Activated CD4-positive, alpha-beta memory T cell treated with anti-CD3 and anti-CD28 coated beads for 36 hours (primary cell): ENCODE results near the gene PLIN4. TPM values are rescaled to one million over a fixed set of nuclear protein-coding genes. Genes with fewer than 3 reads are reported as not detected.

Experiments
- CTCF ChIA-PET: fragments of 350-600 bp; sonication (Branson Sonifier 250); formaldehyde crosslinking; loops from one replicate; lab custom pipeline; 2021; ENCODE audit warnings: antibody characterized with exemption, inconsistent platforms; lab: Charles Lee
- POLR2A ChIA-PET: fragments of 350-600 bp; sonication (Branson Sonifier 250); formaldehyde crosslinking; loops from one replicate; lab custom pipeline; 2021; ENCODE audit warnings: antibody characterized with exemption; lab: Charles Lee
- DNase-seq: peaks from one replicate; pipeline ENCODE4 v3.0.0-alpha.2; 2020
- H3K27ac Mint-ChIP-seq: one replicate; pipeline ENCODE4 v1.8.0; 2021; ENCODE audit warnings: mixed read lengths
- H3K27me3 Mint-ChIP-seq: one replicate; pipeline ENCODE4 v1.8.0; 2021; ENCODE audit warnings: mixed read lengths
- H3K36me3 Mint-ChIP-seq: one replicate; pipeline ENCODE4 v1.8.0; 2021; ENCODE audit warnings: mixed read lengths
- H3K4me1 Mint-ChIP-seq: one replicate; pipeline ENCODE4 v1.8.0; 2021; ENCODE audit warnings: low read depth, mixed read lengths
- H3K4me3 Mint-ChIP-seq: one replicate; pipeline ENCODE4 v1.8.0; 2021; ENCODE audit warnings: mild to moderate bottlenecking, mixed read lengths
- H3K9me3 Mint-ChIP-seq: one replicate; pipeline ENCODE4 v1.8.0; 2021; ENCODE audit warnings: mixed read lengths
- intact Hi-C: fragments of 100-400 bp; cut with micrococcal nuclease; formaldehyde crosslinking; loops from one replicate; pipeline ENCODE4 v1.15.1; 2023
- total RNA-seq, 2 experiments: library from RNA; stranded (reverse); gene quantifications; one replicate each; pipeline ENCODE4 v1.2.3, GENCODE V29; 2021

PLIN4 gene
- total RNA-seq, 2 experiments from 2014 or later: 0.02 TPM; not detected in 1

GRCh38 chr19:4555657-4556561, 37.6 kb upstream of the PLIN4 start:
- Mint-ChIP-seq H3K36me3 (no peaks in the 10 kb centered on the region), H3K9me3 (no peaks in the 10 kb centered on the region), H3K27ac (no peak overlapping the region), H3K4me1 (no peaks in the 10 kb centered on the region), H3K4me3 (no peak overlapping the region), H3K27me3 (peaks cover 4% of the 10 kb centered on the region)
- DNase-seq: peak; percentile 11
- ChIA-PET CTCF (interaction anchor here (1.3 to 1.9 kb wide), 4 partner anchors 11 to 80 kb away, joined by 4 to 8 read pairs (median 6); no protein-coding TSS in a partner anchor), POLR2A (no interaction called here)
- intact Hi-C loops: no loop called here

DNA sequence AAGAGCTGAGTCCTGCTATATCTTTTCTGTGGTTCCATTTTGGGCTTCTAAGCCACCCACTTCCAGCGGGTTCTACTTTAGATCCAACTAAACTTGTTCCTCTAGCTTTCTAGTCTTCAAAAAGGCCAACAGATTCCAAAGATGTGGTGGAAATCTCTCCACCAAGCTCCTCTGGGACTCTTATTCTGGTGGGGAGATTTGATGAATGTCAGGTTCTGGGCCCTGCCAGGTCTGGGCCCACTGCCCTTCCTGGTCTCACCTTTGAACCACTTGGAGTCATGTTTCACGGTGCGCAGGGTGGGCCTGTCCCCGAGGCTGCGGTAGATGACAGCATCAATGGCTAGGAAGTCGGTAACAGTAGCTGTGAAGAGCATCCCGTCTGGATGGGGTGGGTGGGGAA, 36.4 kb upstream of the PLIN4 start:
- no peaks in the 10 kb centered on the region for H3K36me3 Mint-ChIP-seq
- no peaks in the 10 kb centered on the region for H3K4me1 Mint-ChIP-seq
- intact Hi-C loops: no loop called here
- H3K27me3 Mint-ChIP-seq: peaks cover 4% of the 10 kb centered on the region
- H3K27ac Mint-ChIP-seq: no peak overlapping the region
- ChIA-PET CTCF (interaction anchor here (1.2 to 1.5 kb wide), 2 partner anchors 13 to 81 kb away, joined by 4 to 7 read pairs; no protein-coding TSS in a partner anchor), POLR2A (no interaction called here)
- H3K9me3 Mint-ChIP-seq: no peaks in the 10 kb centered on the region
- no peak overlapping the region for H3K4me3 Mint-ChIP-seq
- DNase-seq: no peak

DNA sequence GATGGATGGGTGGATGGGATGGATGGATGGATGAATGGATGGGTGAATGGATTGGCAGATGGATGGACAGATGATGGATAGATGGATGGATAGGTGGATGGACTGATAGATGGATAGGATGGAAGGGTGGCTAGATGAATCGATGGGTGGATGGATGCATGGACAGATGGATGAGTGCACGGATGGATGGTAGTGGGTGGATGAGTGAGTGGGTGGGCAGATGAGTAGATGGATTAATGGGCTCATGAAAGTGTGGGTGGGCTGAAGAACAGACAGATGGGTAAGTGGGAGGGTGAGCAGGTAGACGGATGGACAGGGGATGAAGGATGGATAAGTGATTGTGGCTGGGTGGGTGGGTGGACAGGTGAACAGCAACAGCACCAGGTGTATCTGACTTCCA, 35.5 kb upstream of the PLIN4 start:
- H3K4me3 Mint-ChIP-seq: no peak overlapping the region
- no peaks in the 10 kb centered on the region for H3K36me3 Mint-ChIP-seq
- ChIA-PET POLR2A (no interaction called here), CTCF (no interaction called here)
- H3K4me1 Mint-ChIP-seq: no peaks in the 10 kb centered on the region
- H3K27me3 Mint-ChIP-seq: peaks cover 6% of the 10 kb centered on the region
- no peak for DNase-seq
- H3K27ac Mint-ChIP-seq: no peak overlapping the region
- H3K9me3 Mint-ChIP-seq: no peaks in the 10 kb centered on the region
- intact Hi-C loops: no loop called here

DNA sequence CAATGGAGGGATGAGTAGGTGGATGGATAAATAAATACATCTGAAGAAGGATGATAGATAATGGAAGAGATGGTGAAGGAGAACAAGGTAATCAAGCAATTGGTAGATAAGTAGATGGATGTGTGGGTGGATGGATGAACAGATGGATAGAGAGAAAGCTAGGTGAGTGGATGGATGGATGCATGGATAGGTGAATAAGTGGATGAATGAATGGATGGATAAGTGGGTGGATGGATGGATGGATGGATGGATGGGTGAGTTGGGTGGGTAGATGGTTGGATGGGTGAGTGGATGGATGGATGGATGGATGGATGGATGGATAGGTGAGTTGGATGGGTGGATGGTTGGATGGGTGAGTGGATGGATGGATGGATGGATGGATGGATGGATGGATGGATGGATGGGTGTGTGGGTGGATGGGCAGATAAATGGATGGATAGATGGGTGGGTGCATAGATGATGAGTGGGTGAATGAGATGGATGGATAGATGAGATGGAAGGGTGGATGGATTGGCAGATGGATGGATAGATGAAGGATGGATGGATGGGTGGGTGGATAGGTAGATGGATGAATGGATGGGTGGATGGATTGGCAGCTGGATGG, 34.9 kb upstream of the PLIN4 start:
- intact Hi-C loops: no loop called here
- ChIA-PET CTCF (no interaction called here), POLR2A (no interaction called here)
- no peak for DNase-seq
- Mint-ChIP-seq H3K27me3 (peaks cover 6% of the 10 kb centered on the region), H3K4me1 (no peaks in the 10 kb centered on the region), H3K4me3 (no peak overlapping the region), H3K36me3 (no peaks in the 10 kb centered on the region), H3K9me3 (no peaks in the 10 kb centered on the region), H3K27ac (no peak overlapping the region)

DNA sequence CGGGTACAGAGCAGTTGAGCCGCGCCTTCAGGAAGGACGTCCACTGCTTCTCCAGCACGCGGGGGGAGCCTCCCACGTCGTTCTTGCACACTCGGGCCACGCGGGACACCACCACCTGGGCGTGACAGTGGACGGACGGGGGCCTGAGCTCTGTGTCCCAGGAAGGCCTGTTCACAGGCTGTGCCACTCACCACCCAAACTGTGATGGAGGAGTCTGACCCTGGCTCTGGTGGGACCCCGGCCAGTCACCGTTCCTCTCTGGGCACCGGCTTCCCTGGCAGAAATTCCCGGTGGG, 34.2 kb upstream of the PLIN4 start:
- Mint-ChIP-seq H3K9me3 (no peaks in the 10 kb centered on the region), H3K4me1 (no peaks in the 10 kb centered on the region), H3K36me3 (no peaks in the 10 kb centered on the region), H3K4me3 (no peak overlapping the region), H3K27me3 (peaks cover 6% of the 10 kb centered on the region), H3K27ac (no peak overlapping the region)
- DNase-seq: no peak
- CTCF ChIA-PET: no interaction called here
- POLR2A ChIA-PET: no interaction called here
- intact Hi-C loops: no loop called here

- H3K36me3 Mint-ChIP-seq: no peaks in the 10 kb centered on the region
- no peak for DNase-seq
- peaks cover 6% of the 10 kb centered on the region for H3K27me3 Mint-ChIP-seq
- H3K4me3 Mint-ChIP-seq: no peak overlapping the region
- H3K4me1 Mint-ChIP-seq: no peaks in the 10 kb centered on the region
- H3K9me3 Mint-ChIP-seq: no peaks in the 10 kb centered on the region
- POLR2A ChIA-PET: no interaction called here
- intact Hi-C loops: no loop called here
- CTCF ChIA-PET: no interaction called here
- no peak overlapping the region for H3K27ac Mint-ChIP-seq
Observed at GRCh38 chr19:4550479-4551050, 32.3 kb upstream of the PLIN4 start.

DNA sequence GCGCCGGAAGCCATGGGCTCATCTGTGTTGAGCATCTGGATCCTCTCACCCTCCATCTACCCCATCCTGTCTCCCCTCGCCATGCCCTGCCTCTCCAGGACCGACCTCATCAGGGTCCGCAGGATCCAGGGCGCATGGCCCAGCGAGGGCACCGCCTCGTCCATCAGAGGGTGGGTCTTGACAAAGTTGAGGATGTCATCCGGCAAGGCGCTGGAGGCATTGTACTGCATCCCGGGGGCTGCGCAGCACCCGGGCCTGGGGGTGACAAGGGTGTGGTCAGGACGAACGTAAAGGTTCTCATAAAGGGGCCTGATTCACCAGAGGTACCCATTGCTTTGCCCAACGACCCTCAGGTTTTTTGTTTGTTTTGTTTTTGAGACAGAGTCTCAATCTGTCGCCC, 31.7 kb upstream of the PLIN4 start:
- POLR2A ChIA-PET: no interaction called here
- H3K9me3 Mint-ChIP-seq: no peaks in the 10 kb centered on the region
- peaks cover 6% of the 10 kb centered on the region for H3K27me3 Mint-ChIP-seq
- intact Hi-C loops: no loop called here
- H3K4me1 Mint-ChIP-seq: no peaks in the 10 kb centered on the region
- no peaks in the 10 kb centered on the region for H3K36me3 Mint-ChIP-seq
- DNase-seq: no peak
- CTCF ChIA-PET: no interaction called here
- no peak overlapping the region for H3K27ac Mint-ChIP-seq
- no peak overlapping the region for H3K4me3 Mint-ChIP-seq

- intact Hi-C loops: no loop called here
- Mint-ChIP-seq H3K36me3 (no peaks in the 10 kb centered on the region), H3K4me3 (no peak overlapping the region), H3K4me1 (no peaks in the 10 kb centered on the region), H3K27me3 (peaks cover 6% of the 10 kb centered on the region), H3K9me3 (no peaks in the 10 kb centered on the region), H3K27ac (no peak overlapping the region)
- no peak for DNase-seq
- CTCF ChIA-PET: interaction anchor here (0.6 kb wide), 2 partner anchors 18 to 25 kb away, joined by 3 read pairs; no protein-coding TSS in a partner anchor
- POLR2A ChIA-PET: no interaction called here
Observed at GRCh38 chr19:4548238-4548584, 29.9 kb upstream of the PLIN4 start.

DNA sequence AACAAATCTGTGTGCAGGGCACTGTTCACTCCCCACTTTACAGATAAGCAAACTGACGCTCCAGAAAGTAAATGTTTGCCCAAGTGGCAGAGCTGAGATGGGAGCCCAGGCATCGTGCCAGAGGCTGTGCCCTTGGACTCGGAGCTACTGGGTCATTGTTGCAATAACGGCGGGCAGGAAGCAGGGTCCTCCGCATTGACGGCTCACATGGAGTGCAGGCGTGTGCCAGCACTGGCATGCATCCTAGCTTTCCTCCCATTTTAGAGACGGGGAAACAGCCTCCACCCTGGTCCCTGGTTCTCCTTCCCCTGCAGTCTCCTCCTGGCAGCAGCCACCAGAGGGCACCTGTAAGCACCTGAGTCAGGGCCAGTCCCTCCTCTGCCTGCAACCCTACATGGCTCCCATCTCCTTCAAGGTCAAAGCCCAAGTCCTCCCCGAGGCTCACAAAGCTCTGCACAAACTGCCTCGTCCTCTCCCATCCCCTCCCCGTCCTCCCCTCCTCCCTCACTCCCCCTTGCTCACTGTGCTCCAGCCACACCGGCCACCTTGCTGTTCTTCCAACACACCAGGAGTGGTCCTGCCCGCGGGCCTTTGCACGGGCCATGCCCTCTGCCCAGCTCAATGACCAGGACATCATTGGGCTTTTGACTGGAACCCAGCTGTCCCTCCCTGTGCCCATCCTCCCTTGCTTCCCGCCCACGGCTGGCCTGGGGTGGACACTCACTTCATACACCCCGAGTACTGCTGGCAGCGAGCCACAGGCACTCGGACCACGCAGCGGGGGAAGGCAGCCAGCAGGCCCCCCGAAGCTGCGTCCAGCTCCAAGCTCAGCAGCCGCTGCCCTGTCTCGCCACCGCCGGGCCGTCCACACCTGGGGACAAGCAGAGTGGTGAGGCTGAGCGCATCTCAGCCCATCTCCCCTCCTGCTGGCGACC, 29.3 kb upstream of the PLIN4 start:
- intact Hi-C loops: no loop called here
- POLR2A ChIA-PET: no interaction called here

DNA sequence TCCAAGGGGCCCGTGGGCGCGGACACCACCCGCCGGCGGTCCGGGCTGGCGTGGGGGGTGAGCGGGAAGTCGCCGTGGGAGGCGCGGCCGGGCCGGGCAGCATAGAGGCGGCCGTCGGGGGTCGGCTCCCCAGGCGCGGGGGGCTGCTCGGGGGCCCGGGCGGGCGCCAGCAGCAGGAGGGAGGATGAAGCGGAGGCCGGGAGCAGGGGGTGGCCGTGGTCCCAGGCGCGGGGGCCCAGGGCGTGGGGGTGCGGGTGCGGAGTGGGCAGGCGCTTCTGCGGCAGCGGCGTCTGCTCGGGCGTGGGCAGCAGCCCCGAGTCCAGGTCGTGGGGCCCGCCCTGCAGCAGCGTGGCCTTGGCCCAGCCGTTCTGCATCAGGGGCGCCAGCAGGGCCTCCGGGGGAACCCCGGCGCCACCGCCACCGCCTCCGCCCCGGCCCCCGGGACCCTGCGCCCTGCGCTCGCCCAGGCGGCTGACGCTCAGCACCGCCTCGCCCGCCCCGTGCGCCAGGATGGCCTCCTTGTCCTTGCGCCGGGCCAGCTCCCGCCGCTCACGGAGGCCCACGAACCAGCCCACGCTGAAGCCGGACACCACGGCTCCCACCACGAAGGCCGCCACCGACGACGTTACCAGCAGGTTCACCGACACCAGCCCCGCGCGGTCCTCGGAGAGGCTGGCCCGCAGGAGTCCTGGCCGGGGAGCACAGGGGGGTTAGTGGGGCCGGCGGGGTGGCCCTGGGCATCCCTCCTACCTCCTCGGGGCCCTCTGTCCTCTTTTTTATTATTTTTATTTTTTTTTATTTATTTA, 25.8 kb upstream of the PLIN4 start:
- intact Hi-C loops: no loop called here
- H3K4me1 Mint-ChIP-seq: peaks cover 16% of the 10 kb centered on the region
- no peak overlapping the region for H3K4me3 Mint-ChIP-seq
- ChIA-PET POLR2A (no interaction called here), CTCF (no interaction called here)
- peaks cover 3% of the 10 kb centered on the region for H3K9me3 Mint-ChIP-seq
- H3K27ac Mint-ChIP-seq: no peak overlapping the region
- peaks cover 2% of the 10 kb centered on the region for H3K36me3 Mint-ChIP-seq
- H3K27me3 Mint-ChIP-seq: peaks cover 6% of the 10 kb centered on the region
- no peak for DNase-seq

More for the DNA sequence above, 29.3 kb upstream of the PLIN4 start:
- Mint-ChIP-seq H3K27ac (no peak overlapping the region), H3K27me3 (peaks cover 2% of the 10 kb centered on the region), H3K4me3 (no peak overlapping the region), H3K9me3 (no peaks in the 10 kb centered on the region), H3K36me3 (no peaks in the 10 kb centered on the region), H3K4me1 (peaks cover 2% of the 10 kb centered on the region)
- DNase-seq: peak; percentile 33
- CTCF ChIA-PET: interaction anchor here (0.6 to 1.3 kb wide), 4 partner anchors 11 to 89 kb away, joined by 3 to 5 read pairs (median 4); partner anchors contain the start of gene PLIN5
